ENCODE data around the gene SOST. TPM values are rescaled to one million over a fixed set of nuclear protein-coding genes. Genes with fewer than 3 reads are reported as not detected.

SOST gene
- total RNA-seq, 1 experiment from 2014 or later: not detected

DNA sequence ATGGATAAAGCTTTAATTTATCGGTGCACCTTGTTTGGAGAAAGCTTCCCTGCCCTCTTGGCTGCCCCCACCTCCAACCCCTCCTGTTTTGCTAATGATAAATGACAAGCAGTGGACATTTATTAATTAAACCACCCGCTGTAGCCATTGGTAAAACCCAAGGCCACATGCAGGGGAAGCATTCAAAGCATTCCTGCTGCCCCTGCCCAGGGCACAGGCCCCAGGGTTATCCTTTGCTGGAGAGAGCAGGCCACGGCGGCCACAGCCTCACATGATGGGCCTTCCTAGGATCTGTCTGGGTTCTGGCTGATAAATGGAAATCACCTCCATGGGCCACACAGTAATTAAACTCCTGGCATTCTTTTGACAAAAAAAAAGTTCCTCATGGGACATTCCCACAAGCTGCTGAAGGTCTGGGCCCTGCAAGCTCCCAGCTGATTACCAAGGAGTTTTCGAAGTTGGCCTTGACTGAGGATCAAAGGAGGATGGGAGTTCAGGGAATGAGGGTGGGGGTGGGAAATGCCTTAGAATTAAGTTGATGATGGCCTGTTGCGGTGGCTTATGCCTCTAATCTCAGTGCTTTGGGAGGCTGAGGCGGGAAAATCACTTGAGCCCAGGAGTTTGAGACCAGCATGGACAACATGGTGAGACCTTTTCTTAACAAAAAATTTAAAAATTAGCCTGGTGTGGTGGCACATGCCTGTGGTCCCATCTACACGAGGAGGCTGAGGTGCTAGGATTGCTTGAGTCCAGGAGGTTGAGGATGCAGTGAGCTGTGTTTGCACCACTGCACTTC lies 35.5 kb downstream of the SOST start:
- Histone ChIP-seq H3K79me2 (ENCODE audit: insufficient read depth, low read length) (no peaks in the 10 kb centered on the region), H2BK120ac (ENCODE audit: low read depth, low read length, poor library complexity, severe bottlenecking) (no peak overlapping the region), H2AFZ (ENCODE audit: low read length) (no peak overlapping the region), H3K4ac (ENCODE audit: low read depth, low read length) (no peak overlapping the region), H2BK20ac (ENCODE audit: low read depth, low read length, poor library complexity, severe bottlenecking) (no peak overlapping the region), H2BK15ac (ENCODE audit: low read depth, low read length) (no peak overlapping the region), H4K91ac (ENCODE audit: insufficient read length, low read depth, low read length) (no peak overlapping the region), H3K9me3 (ENCODE audit: control insufficient read depth, low read depth, low read length) (no peaks in the 10 kb centered on the region), H3T11ph (ENCODE audit: low read length) (no peak overlapping the region), H3K9ac (ENCODE audit: extremely low read depth, insufficient read length, low read length) (no peak overlapping the region), H2BK5ac (ENCODE audit: insufficient read length, low read length) (no peak overlapping the region), H3K23me2 (ENCODE audit: insufficient read length, low read depth, low read length, poor library complexity, severe bottlenecking) (peaks cover 4% of the 10 kb centered on the region), H2AK5ac (ENCODE audit: insufficient read length, low read length) (no peak overlapping the region), H4K5ac (ENCODE audit: insufficient read length, low read depth, low read length) (no peak overlapping the region), H3K27me3 (ENCODE audit: insufficient read depth, low read length) (no peaks in the 10 kb centered on the region), H3K14ac (ENCODE audit: insufficient read depth, low read length) (no peak overlapping the region), H3K56ac (ENCODE audit: insufficient read length, low read depth, low read length) (no peak overlapping the region), H4K20me1 (ENCODE audit: control insufficient read depth, insufficient read depth, insufficient read length) (no peaks in the 10 kb centered on the region), H3K4me1 (ENCODE audit: insufficient read depth, low read length) (no peaks in the 10 kb centered on the region; the same call in 1 of the 2 replicates), H3K4me2 (ENCODE audit: insufficient read depth, insufficient read length, low read length) (no peak overlapping the region), H3K23ac (ENCODE audit: insufficient read length, low read depth, low read length) (no peak overlapping the region), H4K8ac (replicated peaks; ENCODE audit: insufficient read length, low read depth, low read length) (no peak overlapping the region), H2BK12ac (ENCODE audit: insufficient read length, low read depth, low read length) (no peak overlapping the region), H3K27ac (ENCODE audit: insufficient read length, low read depth, low read length) (no peak overlapping the region), H3K79me1 (ENCODE audit: insufficient read depth, low read depth, low read length, poor library complexity, severe bottlenecking) (no peaks in the 10 kb centered on the region), H3K18ac (ENCODE audit: insufficient read length, low read depth, low read length) (no peak overlapping the region)
- H3K36me3 Mint-ChIP-seq (ENCODE audit: insufficient read depth in 1 of 3, low read depth in 3 of 3): no peaks in the 10 kb centered on the region
- peaks cover 28 to 33% of the 10 kb centered on the region in 2 experiments for H3K4me1 Mint-ChIP-seq
- no CpG with 5 or more reads among the region's 8 CpGs for WGBS (ENCODE audit: extremely low coverage, insufficient read length, low lambda C conversion rate)
- no peak overlapping the region for H3K27ac Mint-ChIP-seq
- no peak overlapping the region for H3K4me3 Mint-ChIP-seq
- TF ChIP-seq, protein P1, sequence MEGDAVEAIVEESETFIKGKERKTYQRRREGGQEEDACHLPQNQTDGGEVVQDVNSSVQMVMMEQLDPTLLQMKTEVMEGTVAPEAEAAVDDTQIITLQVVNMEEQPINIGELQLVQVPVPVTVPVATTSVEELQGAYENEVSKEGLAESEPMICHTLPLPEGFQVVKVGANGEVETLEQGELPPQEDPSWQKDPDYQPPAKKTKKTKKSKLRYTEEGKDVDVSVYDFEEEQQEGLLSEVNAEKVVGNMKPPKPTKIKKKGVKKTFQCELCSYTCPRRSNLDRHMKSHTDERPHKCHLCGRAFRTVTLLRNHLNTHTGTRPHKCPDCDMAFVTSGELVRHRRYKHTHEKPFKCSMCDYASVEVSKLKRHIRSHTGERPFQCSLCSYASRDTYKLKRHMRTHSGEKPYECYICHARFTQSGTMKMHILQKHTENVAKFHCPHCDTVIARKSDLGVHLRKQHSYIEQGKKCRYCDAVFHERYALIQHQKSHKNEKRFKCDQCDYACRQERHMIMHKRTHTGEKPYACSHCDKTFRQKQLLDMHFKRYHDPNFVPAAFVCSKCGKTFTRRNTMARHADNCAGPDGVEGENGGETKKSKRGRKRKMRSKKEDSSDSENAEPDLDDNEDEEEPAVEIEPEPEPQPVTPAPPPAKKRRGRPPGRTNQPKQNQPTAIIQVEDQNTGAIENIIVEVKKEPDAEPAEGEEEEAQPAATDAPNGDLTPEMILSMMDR (conservative IDR thresholded peaks at IDR 0.05): no peak
- no peak for DNase-seq
- peaks cover 7% of the 10 kb centered on the region for H3K27me3 Mint-ChIP-seq (ENCODE audit: low read depth)
- H3K9me3 Mint-ChIP-seq: no peaks in the 10 kb centered on the region; a peak in 1 of 5 replicates

All from H9 (cell line).